NCI-H748 treated with DMSO at 0.1 percent for 48 hours (cell line): Measurements from ENCODE around the gene PTPRN.
A peak's percentile ranks its signal among the peaks of the same experiment; 100 is the strongest.
"Not testable (repeated sequence)": the region's sequence is repeated elsewhere in the genome, so short reads cannot be mapped to it uniquely, and the experiment has no call there.

Experiments
- DNase-seq: peaks from one replicate; lab custom pipeline; 2025; lab: John Stamatoyannopoulos, UW

The PTPRN gene

GRCh38 chr2:219270055-219270372, 39.2 kb downstream of the PTPRN start:
- no peak for DNase-seq

GRCh38 chr2:219269362-219270054, 39.7 kb downstream of the PTPRN start:
- DNase-seq: no peak

GRCh38 chr2:219268294-219268693, 40.9 kb downstream of the PTPRN start:
- DNase-seq: no peak

GRCh38 chr2:219266886-219267285, 42.3 kb downstream of the PTPRN start:
- no peak for DNase-seq

GRCh38 chr2:219266232-219266631, 43.0 kb downstream of the PTPRN start:
- no peak for DNase-seq

GRCh38 chr2:219261024-219261855, 48.0 kb downstream of the PTPRN start:
- no peak for DNase-seq

GRCh38 chr2:219258942-219259341, 50.3 kb downstream of the PTPRN start:
- DNase-seq: not testable (repeated sequence)

GRCh38 chr2:219254590-219255201, 54.5 kb downstream of the PTPRN start:
- DNase-seq: no peak

GRCh38 chr2:219253753-219254589, 55.2 kb downstream of the PTPRN start, which contains the start of gene TUBA4A:
TSS of gene TUBA4A (minus strand) at chr2:219253918. CDS start at chr2:219253858, 60 bp downstream.
- DNase-seq: peak; percentile 45

- no peak for DNase-seq
These were observed 56.1 kb downstream of the PTPRN start, which contains the start of gene TUBA4B for GRCh38 chr2:219252900-219253752. TSS of gene TUBA4B (plus strand) at chr2:219253243. CDS start at chr2:219253408, 165 bp downstream.

GRCh38 chr2:219252570-219252899, 56.7 kb downstream of the PTPRN start:
- no peak for DNase-seq

GRCh38 chr2:219252084-219252483, 57.1 kb downstream of the PTPRN start:
- DNase-seq: no peak

- no peak for DNase-seq
These were observed 57.5 kb downstream of the PTPRN start for GRCh38 chr2:219251656-219252055.

GRCh38 chr2:219250049-219250781, 59.0 kb downstream of the PTPRN start:
- no peak for DNase-seq

GRCh38 chr2:219249203-219249980, 59.8 kb downstream of the PTPRN start:
- no peak for DNase-seq

- DNase-seq: no peak
These were observed 60.4 kb downstream of the PTPRN start for GRCh38 chr2:219248845-219249202.

GRCh38 chr2:219247678-219248642, 61.2 kb downstream of the PTPRN start:
- no peak for DNase-seq

- DNase-seq: no peak
These were observed 62.6 kb downstream of the PTPRN start for GRCh38 chr2:219246559-219246958.

GRCh38 chr2:219245899-219246230, 63.3 kb downstream of the PTPRN start:
- DNase-seq: no peak
